ENCODE measurements around the gene RSPH10B2.
"Not testable (repeated sequence)": the region's sequence is repeated elsewhere in the genome, so short reads cannot be mapped to it uniquely, and the experiment has no call there.

Gene RSPH10B2

GRCh38 chr7:6718124-6718523, 35.8 kb upstream of the RSPH10B2 start:
- no peak for TF ChIP-seq CTCF (conservative IDR thresholded peaks at IDR 0.05; ENCODE audit: control insufficient read depth, insufficient read depth, low read depth, low read length)
- no peak for DNase-seq (ENCODE audit: low read depth)
- no peak overlapping the region for H3K4me3 ChIP-seq (ENCODE audit: control insufficient read depth, low read depth, low read length)

GRCh38 chr7:6724351-6724750, 29.6 kb upstream of the RSPH10B2 start:
- not testable (repeated sequence) for DNase-seq (ENCODE audit: low read depth); H3K4me3 ChIP-seq (ENCODE audit: control insufficient read depth, low read depth, low read length)

GRCh38 chr7:6725003-6725402, 28.9 kb upstream of the RSPH10B2 start:
- DNase-seq (ENCODE audit: low read depth): no peak
- TF ChIP-seq CTCF (conservative IDR thresholded peaks at IDR 0.05; ENCODE audit: control insufficient read depth, insufficient read depth, low read depth, low read length): no peak
- no peak overlapping the region for H3K4me3 ChIP-seq (ENCODE audit: control insufficient read depth, low read depth, low read length)

- DNase-seq (ENCODE audit: low read depth); H3K4me3 ChIP-seq (ENCODE audit: control insufficient read depth, low read depth, low read length): not testable (repeated sequence)
Measured at GRCh38 chr7:6726341-6726740, 27.6 kb upstream of the RSPH10B2 start.

GRCh38 chr7:6727663-6728062, 26.2 kb upstream of the RSPH10B2 start:
- no peak for TF ChIP-seq CTCF (conservative IDR thresholded peaks at IDR 0.05; ENCODE audit: control insufficient read depth, insufficient read depth, low read depth, low read length)
- no peak overlapping the region for H3K4me3 ChIP-seq (ENCODE audit: control insufficient read depth, low read depth, low read length)
- DNase-seq (ENCODE audit: low read depth): no peak

GRCh38 chr7:6728893-6729491, 24.9 kb upstream of the RSPH10B2 start:
- DNase-seq (ENCODE audit: low read depth): not testable (repeated sequence)
- peak overlapping the region; percentile 71 for H3K4me3 ChIP-seq (ENCODE audit: control insufficient read depth, low read depth, low read length)

- peak; percentile 87 for DNase-seq (ENCODE audit: low read depth)
- peak overlapping the region; percentile 71 for H3K4me3 ChIP-seq (ENCODE audit: control insufficient read depth, low read depth, low read length)
- TF ChIP-seq CTCF (conservative IDR thresholded peaks at IDR 0.05; ENCODE audit: control insufficient read depth, insufficient read depth, low read depth, low read length): no peak
Measured at GRCh38 chr7:6729492-6730342, 24.2 kb upstream of the RSPH10B2 start.

GRCh38 chr7:6730343-6730633, 23.6 kb upstream of the RSPH10B2 start:
- H3K4me3 ChIP-seq (ENCODE audit: control insufficient read depth, low read depth, low read length): peak overlapping the region; percentile 71
- no peak for DNase-seq (ENCODE audit: low read depth)
- TF ChIP-seq CTCF (conservative IDR thresholded peaks at IDR 0.05; ENCODE audit: control insufficient read depth, insufficient read depth, low read depth, low read length): no peak

GRCh38 chr7:6738415-6738814, 15.5 kb upstream of the RSPH10B2 start:
- DNase-seq (ENCODE audit: low read depth); H3K4me3 ChIP-seq (ENCODE audit: control insufficient read depth, low read depth, low read length): not testable (repeated sequence)

- not testable (repeated sequence) for H3K4me3 ChIP-seq (ENCODE audit: control insufficient read depth, low read depth, low read length); DNase-seq (ENCODE audit: low read depth)
Measured at GRCh38 chr7:6744410-6745100, 9.3 kb upstream of the RSPH10B2 start.

GRCh38 chr7:6749335-6749734, 4.6 kb upstream of the RSPH10B2 start:
- not testable (repeated sequence) for DNase-seq (ENCODE audit: low read depth); H3K4me3 ChIP-seq (ENCODE audit: control insufficient read depth, low read depth, low read length)

GRCh38 chr7:6750173-6750572, 3.7 kb upstream of the RSPH10B2 start:
- not testable (repeated sequence) for DNase-seq (ENCODE audit: low read depth); H3K4me3 ChIP-seq (ENCODE audit: control insufficient read depth, low read depth, low read length)

Data from fibroblast of mammary gland (primary cell).